ENCODE measurements around the gene ZNF679. TPM values are rescaled to one million over a fixed set of nuclear protein-coding genes. Genes with fewer than 3 reads are reported as not detected.

Gene ZNF679
- polyA plus RNA-seq, 1 donor from 2014 or later, result not detected

DNA sequence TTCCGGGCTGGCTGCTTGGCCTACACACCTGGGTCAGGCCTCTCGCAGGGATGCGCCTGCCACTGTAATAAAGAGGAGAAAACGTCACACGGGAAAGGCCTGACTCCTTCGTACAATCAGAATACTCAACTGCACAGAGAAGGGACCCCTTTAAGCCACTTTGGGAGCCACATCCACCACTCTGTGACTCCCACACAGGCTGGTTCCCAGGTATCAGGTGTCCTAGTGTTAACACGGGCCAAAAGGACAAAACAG is 79.7 kb downstream of the ZNF679 start:
- no peak overlapping the region for H3K4me2 ChIP-seq (ENCODE audit: low read length)
- no peaks in the 10 kb centered on the region for H4K20me1 ChIP-seq (ENCODE audit: insufficient read depth)
- no peaks in the 10 kb centered on the region for H3K27me3 ChIP-seq (ENCODE audit: insufficient read depth, low read depth, low read length)
- H3F3A ChIP-seq (ENCODE audit: insufficient read depth, low read length, poor library complexity, severe bottlenecking), result no peaks in the 10 kb centered on the region
- no peak for TF ChIP-seq SMC3 (conservative IDR thresholded peaks at IDR 0.05; ENCODE audit: poor library complexity)
- H2AFZ ChIP-seq (ENCODE audit: low read depth, low read length), result no peak overlapping the region
- no peak overlapping the region for H3K27ac ChIP-seq (ENCODE audit: low read length)
- no peaks in the 10 kb centered on the region for H3K9me3 ChIP-seq (ENCODE audit: low read length)
- no peak overlapping the region for H3K4me3 ChIP-seq (ENCODE audit: low read length)
- H3K36me3 ChIP-seq (ENCODE audit: insufficient read depth, low read length), result no peaks in the 10 kb centered on the region
- no peak overlapping the region for H3K9ac ChIP-seq (ENCODE audit: low read length)
- H3K79me2 ChIP-seq (replicated peaks; ENCODE audit: insufficient read depth, low read length), result no peaks in the 10 kb centered on the region
- no peaks in the 10 kb centered on the region for H3K9me2 ChIP-seq (ENCODE audit: insufficient read depth, low read length)

DNA sequence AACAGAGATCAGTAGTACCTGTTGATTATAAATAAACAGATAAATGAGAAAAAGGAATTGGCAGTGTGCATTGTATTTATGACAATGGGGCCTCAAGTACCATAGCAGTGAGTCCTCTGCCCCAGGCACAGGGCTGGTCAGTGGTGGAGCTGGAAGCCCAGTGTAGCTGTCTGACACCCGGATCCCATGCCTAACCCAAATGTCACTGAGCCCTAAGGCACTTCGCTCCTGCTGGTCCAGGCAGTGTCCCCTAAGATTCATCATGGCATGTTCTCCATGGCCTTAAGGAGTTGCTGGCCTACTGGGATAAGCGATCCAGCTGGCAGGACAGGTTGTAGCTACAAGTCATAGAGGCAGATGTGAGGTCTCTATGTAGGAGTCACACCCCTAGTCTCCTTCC is 82.2 kb downstream of the ZNF679 start:
- no peak overlapping the region for H3K4me2 ChIP-seq (ENCODE audit: low read length)
- no peak for TF ChIP-seq RAD21 (conservative IDR thresholded peaks at IDR 0.05)
- no peak for TF ChIP-seq EP300 (conservative IDR thresholded peaks at IDR 0.05; ENCODE audit: poor library complexity, severe bottlenecking)
- TF ChIP-seq, protein P1, sequence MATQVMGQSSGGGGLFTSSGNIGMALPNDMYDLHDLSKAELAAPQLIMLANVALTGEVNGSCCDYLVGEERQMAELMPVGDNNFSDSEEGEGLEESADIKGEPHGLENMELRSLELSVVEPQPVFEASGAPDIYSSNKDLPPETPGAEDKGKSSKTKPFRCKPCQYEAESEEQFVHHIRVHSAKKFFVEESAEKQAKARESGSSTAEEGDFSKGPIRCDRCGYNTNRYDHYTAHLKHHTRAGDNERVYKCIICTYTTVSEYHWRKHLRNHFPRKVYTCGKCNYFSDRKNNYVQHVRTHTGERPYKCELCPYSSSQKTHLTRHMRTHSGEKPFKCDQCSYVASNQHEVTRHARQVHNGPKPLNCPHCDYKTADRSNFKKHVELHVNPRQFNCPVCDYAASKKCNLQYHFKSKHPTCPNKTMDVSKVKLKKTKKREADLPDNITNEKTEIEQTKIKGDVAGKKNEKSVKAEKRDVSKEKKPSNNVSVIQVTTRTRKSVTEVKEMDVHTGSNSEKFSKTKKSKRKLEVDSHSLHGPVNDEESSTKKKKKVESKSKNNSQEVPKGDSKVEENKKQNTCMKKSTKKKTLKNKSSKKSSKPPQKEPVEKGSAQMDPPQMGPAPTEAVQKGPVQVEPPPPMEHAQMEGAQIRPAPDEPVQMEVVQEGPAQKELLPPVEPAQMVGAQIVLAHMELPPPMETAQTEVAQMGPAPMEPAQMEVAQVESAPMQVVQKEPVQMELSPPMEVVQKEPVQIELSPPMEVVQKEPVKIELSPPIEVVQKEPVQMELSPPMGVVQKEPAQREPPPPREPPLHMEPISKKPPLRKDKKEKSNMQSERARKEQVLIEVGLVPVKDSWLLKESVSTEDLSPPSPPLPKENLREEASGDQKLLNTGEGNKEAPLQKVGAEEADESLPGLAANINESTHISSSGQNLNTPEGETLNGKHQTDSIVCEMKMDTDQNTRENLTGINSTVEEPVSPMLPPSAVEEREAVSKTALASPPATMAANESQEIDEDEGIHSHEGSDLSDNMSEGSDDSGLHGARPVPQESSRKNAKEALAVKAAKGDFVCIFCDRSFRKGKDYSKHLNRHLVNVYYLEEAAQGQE (IDR thresholded peaks at IDR 0.05; ENCODE audit: borderline replicate concordance), result no peak
- TF ChIP-seq MXI1 (conservative IDR thresholded peaks at IDR 0.05; ENCODE audit: poor library complexity, severe bottlenecking), result no peak
- TF ChIP-seq, protein P2, sequence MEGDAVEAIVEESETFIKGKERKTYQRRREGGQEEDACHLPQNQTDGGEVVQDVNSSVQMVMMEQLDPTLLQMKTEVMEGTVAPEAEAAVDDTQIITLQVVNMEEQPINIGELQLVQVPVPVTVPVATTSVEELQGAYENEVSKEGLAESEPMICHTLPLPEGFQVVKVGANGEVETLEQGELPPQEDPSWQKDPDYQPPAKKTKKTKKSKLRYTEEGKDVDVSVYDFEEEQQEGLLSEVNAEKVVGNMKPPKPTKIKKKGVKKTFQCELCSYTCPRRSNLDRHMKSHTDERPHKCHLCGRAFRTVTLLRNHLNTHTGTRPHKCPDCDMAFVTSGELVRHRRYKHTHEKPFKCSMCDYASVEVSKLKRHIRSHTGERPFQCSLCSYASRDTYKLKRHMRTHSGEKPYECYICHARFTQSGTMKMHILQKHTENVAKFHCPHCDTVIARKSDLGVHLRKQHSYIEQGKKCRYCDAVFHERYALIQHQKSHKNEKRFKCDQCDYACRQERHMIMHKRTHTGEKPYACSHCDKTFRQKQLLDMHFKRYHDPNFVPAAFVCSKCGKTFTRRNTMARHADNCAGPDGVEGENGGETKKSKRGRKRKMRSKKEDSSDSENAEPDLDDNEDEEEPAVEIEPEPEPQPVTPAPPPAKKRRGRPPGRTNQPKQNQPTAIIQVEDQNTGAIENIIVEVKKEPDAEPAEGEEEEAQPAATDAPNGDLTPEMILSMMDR (IDR thresholded peaks at IDR 0.05; ENCODE audit: poor library complexity, severe bottlenecking), result no peak
- no peaks in the 10 kb centered on the region for H3F3A ChIP-seq (ENCODE audit: insufficient read depth, low read length, poor library complexity, severe bottlenecking)
- no peak overlapping the region for H3K27ac ChIP-seq (ENCODE audit: low read length)
- H3K9me3 ChIP-seq (ENCODE audit: low read length), result no peaks in the 10 kb centered on the region
- H3K4me3 ChIP-seq (ENCODE audit: low read length), result no peak overlapping the region
- no peaks in the 10 kb centered on the region for H3K9me2 ChIP-seq (ENCODE audit: insufficient read depth, low read length)
- H3K27me3 ChIP-seq (ENCODE audit: insufficient read depth, low read depth, low read length), result no peaks in the 10 kb centered on the region
- no peak overlapping the region for H2AFZ ChIP-seq (ENCODE audit: low read depth, low read length)
- H3K79me2 ChIP-seq (replicated peaks; ENCODE audit: insufficient read depth, low read length), result no peaks in the 10 kb centered on the region
- no peaks in the 10 kb centered on the region for H4K20me1 ChIP-seq (ENCODE audit: insufficient read depth)
- no peaks in the 10 kb centered on the region for H3K36me3 ChIP-seq (ENCODE audit: insufficient read depth, low read length)
- H3K9ac ChIP-seq (ENCODE audit: low read length), result no peak overlapping the region

DNA sequence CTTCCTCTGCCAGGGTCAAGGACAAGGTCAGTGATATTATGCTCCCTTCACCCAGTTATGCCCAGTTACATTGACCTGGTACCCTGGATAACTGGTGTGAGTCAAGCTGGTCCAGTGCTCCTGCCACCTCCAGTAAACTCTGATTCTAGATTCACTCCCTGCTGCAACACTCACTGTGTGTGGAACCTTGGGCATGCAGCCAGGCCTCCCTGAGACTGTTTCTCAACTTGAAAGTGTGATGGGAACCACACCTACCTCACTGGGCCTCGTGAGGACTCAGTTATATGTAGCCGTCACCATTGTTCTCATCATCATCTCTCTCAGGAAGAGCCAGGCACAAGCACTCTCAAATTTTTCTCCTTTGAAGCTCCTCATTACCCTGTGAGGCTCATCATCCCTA is 84.6 kb downstream of the ZNF679 start:
- H3K9ac ChIP-seq (ENCODE audit: low read length), result no peak overlapping the region
- H3F3A ChIP-seq (ENCODE audit: insufficient read depth, low read length, poor library complexity, severe bottlenecking), result no peaks in the 10 kb centered on the region
- H3K4me2 ChIP-seq (ENCODE audit: low read length), result no peak overlapping the region
- H3K4me3 ChIP-seq (ENCODE audit: low read length), result no peak overlapping the region
- H3K36me3 ChIP-seq (ENCODE audit: insufficient read depth, low read length), result no peaks in the 10 kb centered on the region
- no peaks in the 10 kb centered on the region for H3K27me3 ChIP-seq (ENCODE audit: insufficient read depth, low read depth, low read length)
- H3K79me2 ChIP-seq (replicated peaks; ENCODE audit: insufficient read depth, low read length), result no peaks in the 10 kb centered on the region
- no peak overlapping the region for H3K27ac ChIP-seq (ENCODE audit: low read length)
- no peak for TF ChIP-seq SMC3 (conservative IDR thresholded peaks at IDR 0.05; ENCODE audit: poor library complexity)
- TF ChIP-seq, protein P1 (IDR thresholded peaks at IDR 0.05; ENCODE audit: borderline replicate concordance), result no peak
- no peak for TF ChIP-seq EP300 (conservative IDR thresholded peaks at IDR 0.05; ENCODE audit: poor library complexity, severe bottlenecking)
- TF ChIP-seq RAD21 (conservative IDR thresholded peaks at IDR 0.05), result no peak
- TF ChIP-seq, protein P2 (IDR thresholded peaks at IDR 0.05; ENCODE audit: poor library complexity, severe bottlenecking), result no peak
- no peak overlapping the region for H2AFZ ChIP-seq (ENCODE audit: low read depth, low read length)
- H3K9me3 ChIP-seq (ENCODE audit: low read length), result no peaks in the 10 kb centered on the region
- no peaks in the 10 kb centered on the region for H4K20me1 ChIP-seq (ENCODE audit: insufficient read depth)
- H3K9me2 ChIP-seq (ENCODE audit: insufficient read depth, low read length), result no peaks in the 10 kb centered on the region
